ENCODE data around the gene JSRP1. TPM values are rescaled to one million over a fixed set of nuclear protein-coding genes. Genes with fewer than 3 reads are reported as not detected.

Gene JSRP1
- total and polyA plus RNA-seq, 2 experiments from 2014 or later: 2.4 to 3.1 TPM

DNA sequence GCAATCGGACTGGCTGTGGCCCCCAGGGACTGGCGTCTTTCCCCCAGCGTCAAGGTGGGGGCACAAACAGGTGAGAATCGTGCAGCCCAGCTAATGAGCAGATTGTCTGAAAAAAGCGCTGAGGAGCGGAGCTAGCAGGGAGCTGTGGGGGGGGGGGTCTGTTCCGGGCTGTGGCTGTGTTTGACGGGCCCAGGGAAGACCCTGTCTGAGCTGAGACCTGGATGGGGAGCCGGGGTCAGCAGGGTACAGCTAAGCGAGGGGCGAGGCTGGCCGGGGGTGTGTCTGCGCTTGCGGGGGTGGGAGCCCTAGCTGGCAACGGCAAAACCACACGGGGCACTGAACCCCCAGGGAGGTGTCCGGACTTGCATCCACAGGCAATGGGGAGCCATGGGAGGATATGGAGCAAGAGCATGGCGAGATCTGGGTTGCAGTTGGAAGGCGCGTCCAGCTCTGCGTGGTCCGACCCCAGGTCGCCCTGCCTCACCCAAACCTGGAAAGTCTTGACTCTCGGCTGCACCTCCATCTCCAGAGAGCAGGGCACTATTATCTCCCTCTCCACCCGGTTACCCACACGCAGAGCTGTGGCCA, 47.1 kb upstream of the JSRP1 start:
- no peak overlapping the region for H3K4me3 Mint-ChIP-seq
- H3K27ac ChIP-seq (ENCODE audit: low read depth): no peak overlapping the region

DNA sequence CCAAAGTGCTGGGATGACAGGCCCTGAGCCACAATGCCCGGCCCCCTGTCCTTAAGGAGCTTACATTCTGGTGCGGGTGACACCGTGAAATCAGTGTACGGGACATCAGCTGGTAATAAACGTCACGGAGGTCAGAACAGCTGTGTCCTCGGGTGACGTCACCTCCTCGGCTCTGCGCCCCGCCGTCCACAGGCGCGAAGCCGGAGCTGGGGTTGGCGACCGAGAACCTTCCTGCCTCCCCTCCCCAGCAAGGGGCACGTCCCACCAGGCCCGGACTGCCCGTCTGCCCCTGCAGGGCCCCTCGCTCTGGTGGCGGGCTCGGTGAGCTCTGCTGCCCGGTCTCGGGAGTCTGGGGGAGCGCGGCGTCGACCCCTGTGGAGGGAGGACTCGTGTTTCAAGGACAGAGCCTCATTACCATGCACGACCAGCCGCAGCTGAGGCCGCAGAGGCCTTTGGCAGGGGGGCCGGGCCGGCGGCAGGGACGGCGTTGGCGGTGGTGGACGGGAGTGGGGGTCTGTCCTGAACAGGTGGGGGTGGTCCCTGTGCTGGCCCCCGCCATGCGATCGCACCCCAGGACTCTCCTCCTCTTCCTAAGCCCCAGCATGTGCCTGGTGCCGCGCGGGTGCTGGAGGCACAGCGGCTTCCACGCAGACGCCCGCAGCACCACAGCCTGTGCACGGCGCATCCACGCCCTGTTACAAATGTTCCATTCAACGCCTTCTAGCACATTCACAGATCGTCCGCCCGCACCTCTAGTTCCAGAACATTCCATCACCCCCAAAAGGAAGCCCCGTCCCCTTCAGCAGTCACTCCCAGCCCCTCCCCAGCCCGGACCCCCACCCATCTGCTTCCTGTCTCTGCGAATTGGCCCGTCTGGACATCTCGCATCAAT, 46.3 kb upstream of the JSRP1 start:
- Histone ChIP-seq H3K36me3 (ENCODE audit: insufficient read depth) (no peaks in the 10 kb centered on the region), H2AFZ (peak overlapping the region; percentile 90), H3K27ac (ENCODE audit: low read depth) (no peak overlapping the region), H3K4me1 (ENCODE audit: insufficient read depth) (peaks cover 5% of the 10 kb centered on the region; the same call in 1 of the 2 replicates), H3F3A (replicated peaks; ENCODE audit: low read depth) (no peaks in the 10 kb centered on the region), H3K4me2 (peak overlapping the region; percentile 72), H4K20me1 (replicated peaks; ENCODE audit: insufficient read depth) (no peaks in the 10 kb centered on the region), H3K79me2 (replicated peaks; ENCODE audit: insufficient read depth) (no peaks in the 10 kb centered on the region), H3K9me2 (ENCODE audit: insufficient read depth) (no peaks in the 10 kb centered on the region), H3K4me3 (peak overlapping the region; percentile 44), H3K27me3 (ENCODE audit: insufficient read depth) (peaks cover 21% of the 10 kb centered on the region)
- DNase-seq (ENCODE audit: low spot score) (peak; percentile 76), ATAC-seq (peak; percentile 74)
- TF ChIP-seq CREB1 (CRISPR knock-in tag; IDR thresholded peaks at IDR 0.05; ENCODE audit: low read depth): peak; percentile 83
- TF ChIP-seq, protein P1, sequence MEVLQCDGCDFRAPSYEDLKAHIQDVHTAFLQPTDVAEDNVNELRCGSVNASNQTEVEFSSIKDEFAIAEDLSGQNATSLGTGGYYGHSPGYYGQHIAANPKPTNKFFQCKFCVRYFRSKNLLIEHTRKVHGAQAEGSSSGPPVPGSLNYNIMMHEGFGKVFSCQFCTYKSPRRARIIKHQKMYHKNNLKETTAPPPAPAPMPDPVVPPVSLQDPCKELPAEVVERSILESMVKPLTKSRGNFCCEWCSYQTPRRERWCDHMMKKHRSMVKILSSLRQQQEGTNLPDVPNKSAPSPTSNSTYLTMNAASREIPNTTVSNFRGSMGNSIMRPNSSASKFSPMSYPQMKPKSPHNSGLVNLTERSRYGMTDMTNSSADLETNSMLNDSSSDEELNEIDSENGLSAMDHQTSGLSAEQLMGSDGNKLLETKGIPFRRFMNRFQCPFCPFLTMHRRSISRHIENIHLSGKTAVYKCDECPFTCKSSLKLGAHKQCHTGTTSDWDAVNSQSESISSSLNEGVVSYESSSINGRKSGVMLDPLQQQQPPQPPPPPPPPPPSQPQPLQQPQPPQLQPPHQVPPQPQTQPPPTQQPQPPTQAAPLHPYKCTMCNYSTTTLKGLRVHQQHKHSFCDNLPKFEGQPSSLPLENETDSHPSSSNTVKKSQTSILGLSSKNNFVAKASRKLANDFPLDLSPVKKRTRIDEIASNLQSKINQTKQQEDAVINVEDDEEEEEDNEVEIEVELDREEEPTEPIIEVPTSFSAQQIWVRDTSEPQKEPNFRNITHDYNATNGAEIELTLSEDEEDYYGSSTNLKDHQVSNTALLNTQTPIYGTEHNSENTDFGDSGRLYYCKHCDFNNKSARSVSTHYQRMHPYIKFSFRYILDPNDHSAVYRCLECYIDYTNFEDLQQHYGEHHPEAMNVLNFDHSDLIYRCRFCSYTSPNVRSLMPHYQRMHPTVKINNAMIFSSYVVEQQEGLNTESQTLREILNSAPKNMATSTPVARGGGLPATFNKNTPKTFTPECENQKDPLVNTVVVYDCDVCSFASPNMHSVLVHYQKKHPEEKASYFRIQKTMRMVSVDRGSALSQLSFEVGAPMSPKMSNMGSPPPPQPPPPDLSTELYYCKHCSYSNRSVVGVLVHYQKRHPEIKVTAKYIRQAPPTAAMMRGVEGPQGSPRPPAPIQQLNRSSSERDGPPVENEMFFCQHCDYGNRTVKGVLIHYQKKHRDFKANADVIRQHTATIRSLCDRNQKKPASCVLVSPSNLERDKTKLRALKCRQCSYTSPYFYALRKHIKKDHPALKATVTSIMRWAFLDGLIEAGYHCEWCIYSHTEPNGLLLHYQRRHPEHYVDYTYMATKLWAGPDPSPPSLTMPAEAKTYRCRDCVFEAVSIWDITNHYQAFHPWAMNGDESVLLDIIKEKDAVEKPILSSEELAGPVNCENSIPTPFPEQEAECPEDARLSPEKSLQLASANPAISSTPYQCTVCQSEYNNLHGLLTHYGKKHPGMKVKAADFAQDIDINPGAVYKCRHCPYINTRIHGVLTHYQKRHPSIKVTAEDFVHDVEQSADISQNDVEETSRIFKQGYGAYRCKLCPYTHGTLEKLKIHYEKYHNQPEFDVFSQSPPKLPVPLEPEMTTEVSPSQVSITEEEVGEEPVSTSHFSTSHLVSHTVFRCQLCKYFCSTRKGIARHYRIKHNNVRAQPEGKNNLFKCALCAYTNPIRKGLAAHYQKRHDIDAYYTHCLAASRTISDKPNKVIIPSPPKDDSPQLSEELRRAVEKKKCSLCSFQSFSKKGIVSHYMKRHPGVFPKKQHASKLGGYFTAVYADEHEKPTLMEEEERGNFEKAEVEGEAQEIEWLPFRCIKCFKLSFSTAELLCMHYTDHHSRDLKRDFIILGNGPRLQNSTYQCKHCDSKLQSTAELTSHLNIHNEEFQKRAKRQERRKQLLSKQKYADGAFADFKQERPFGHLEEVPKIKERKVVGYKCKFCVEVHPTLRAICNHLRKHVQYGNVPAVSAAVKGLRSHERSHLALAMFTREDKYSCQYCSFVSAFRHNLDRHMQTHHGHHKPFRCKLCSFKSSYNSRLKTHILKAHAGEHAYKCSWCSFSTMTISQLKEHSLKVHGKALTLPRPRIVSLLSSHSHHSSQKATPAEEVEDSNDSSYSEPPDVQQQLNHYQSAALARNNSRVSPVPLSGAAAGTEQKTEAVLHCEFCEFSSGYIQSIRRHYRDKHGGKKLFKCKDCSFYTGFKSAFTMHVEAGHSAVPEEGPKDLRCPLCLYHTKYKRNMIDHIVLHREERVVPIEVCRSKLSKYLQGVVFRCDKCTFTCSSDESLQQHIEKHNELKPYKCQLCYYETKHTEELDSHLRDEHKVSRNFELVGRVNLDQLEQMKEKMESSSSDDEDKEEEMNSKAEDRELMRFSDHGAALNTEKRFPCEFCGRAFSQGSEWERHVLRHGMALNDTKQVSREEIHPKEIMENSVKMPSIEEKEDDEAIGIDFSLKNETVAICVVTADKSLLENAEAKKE (CRISPR knock-in tag; IDR thresholded peaks at IDR 0.05): no peak
- peak overlapping the region; percentile 32; the same call in 1 of the 3 replicates for H3K4me3 Mint-ChIP-seq
- no peaks in the 10 kb centered on the region for H3K36me3 Mint-ChIP-seq (ENCODE audit: low read depth)
- H3K27me3 Mint-ChIP-seq (ENCODE audit: insufficient read depth, low read depth, poor library complexity): peaks cover 37% of the 10 kb centered on the region
- no peaks in the 10 kb centered on the region; the same call in 2 of the 3 replicates for H3K9me3 Mint-ChIP-seq
- H3K27ac Mint-ChIP-seq: no peak overlapping the region
- H3K4me1 Mint-ChIP-seq: peaks cover 5% of the 10 kb centered on the region

More for the DNA sequence above, 47.1 kb upstream of the JSRP1 start:
- Histone ChIP-seq H3K79me2 (replicated peaks; ENCODE audit: insufficient read depth) (no peaks in the 10 kb centered on the region), H4K20me1 (replicated peaks; ENCODE audit: insufficient read depth) (no peaks in the 10 kb centered on the region), H3K36me3 (ENCODE audit: insufficient read depth) (no peaks in the 10 kb centered on the region), H3F3A (replicated peaks; ENCODE audit: low read depth) (no peaks in the 10 kb centered on the region), H2AFZ (peak overlapping the region; percentile 90), H3K4me3 (peak overlapping the region; percentile 44; the same call in 1 of the 2 replicates), H3K27me3 (ENCODE audit: insufficient read depth) (peaks cover 26% of the 10 kb centered on the region), H3K4me1 (ENCODE audit: insufficient read depth) (peaks cover 5% of the 10 kb centered on the region; the same call in 1 of the 2 replicates), H3K9me2 (ENCODE audit: insufficient read depth) (no peaks in the 10 kb centered on the region), H3K4me2 (peak overlapping the region; percentile 72; the same call in 1 of the 2 replicates)
- Mint-ChIP-seq H3K4me1 (peaks cover 5% of the 10 kb centered on the region), H3K27me3 (ENCODE audit: insufficient read depth, low read depth, poor library complexity) (peaks cover 39% of the 10 kb centered on the region), H3K36me3 (ENCODE audit: low read depth) (no peaks in the 10 kb centered on the region), H3K27ac (no peak overlapping the region), H3K9me3 (no peaks in the 10 kb centered on the region; the same call in 2 of the 3 replicates)
- ATAC-seq (no peak), DNase-seq (ENCODE audit: low spot score) (no peak)
- TF ChIP-seq EZH2phosphoT487 (IDR thresholded peaks at IDR 0.05; ENCODE audit: unreplicated experiment): no peak

Data from GM23338 (cell line).